ENCODE data around the gene SYNE1.

DNA sequence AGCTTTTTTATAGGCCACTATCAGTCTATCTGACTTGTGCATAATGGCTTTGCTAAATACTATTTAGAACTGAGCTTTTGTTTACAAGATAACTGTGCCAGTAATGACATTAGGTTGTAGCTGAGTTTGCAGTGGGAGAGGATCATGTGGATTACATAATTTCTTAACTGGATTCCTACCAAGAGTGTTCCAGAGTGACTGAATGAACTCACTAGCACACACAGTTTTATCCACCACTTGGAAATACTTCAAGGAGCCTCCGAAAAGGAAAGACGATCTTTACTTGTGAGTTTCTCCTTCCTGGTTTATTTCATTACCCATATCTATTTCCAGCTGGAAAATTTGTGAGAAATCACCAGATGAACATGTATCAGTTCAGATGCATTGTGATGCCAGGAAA, 10.9 kb upstream of the SYNE1 start:
- TF ChIP-seq, protein P1, sequence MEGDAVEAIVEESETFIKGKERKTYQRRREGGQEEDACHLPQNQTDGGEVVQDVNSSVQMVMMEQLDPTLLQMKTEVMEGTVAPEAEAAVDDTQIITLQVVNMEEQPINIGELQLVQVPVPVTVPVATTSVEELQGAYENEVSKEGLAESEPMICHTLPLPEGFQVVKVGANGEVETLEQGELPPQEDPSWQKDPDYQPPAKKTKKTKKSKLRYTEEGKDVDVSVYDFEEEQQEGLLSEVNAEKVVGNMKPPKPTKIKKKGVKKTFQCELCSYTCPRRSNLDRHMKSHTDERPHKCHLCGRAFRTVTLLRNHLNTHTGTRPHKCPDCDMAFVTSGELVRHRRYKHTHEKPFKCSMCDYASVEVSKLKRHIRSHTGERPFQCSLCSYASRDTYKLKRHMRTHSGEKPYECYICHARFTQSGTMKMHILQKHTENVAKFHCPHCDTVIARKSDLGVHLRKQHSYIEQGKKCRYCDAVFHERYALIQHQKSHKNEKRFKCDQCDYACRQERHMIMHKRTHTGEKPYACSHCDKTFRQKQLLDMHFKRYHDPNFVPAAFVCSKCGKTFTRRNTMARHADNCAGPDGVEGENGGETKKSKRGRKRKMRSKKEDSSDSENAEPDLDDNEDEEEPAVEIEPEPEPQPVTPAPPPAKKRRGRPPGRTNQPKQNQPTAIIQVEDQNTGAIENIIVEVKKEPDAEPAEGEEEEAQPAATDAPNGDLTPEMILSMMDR (IDR thresholded peaks at IDR 0.05 in 4 of 5, conservative IDR thresholded peaks at IDR 0.05 in 1 of 5), result no peak
- TF ChIP-seq POLR2A (IDR thresholded peaks at IDR 0.05), result no peak
